GM12865 (cell line): ENCODE results near the gene CNTNAP4.

ENCODE experiments used
- DNase-seq: peaks from one replicate; pipeline ENCODE4 v3.0.0; 2010; ENCODE audit warnings: low read depth
- H3K4me3 ChIP-seq: 2 replicates; pipeline ENCODE4 v1.5.1; 2011; ENCODE audit warnings: mild to moderate bottlenecking, low read depth, low read length, control low read depth
- TF ChIP-seq, protein P1 (sequence below): IDR thresholded peaks from 2 replicates; pipeline ENCODE4 v1.5.1; 2011; ENCODE audit warnings: low read length, control low read depth, low read depth, inconsistent platforms; ENCODE audit not compliant: insufficient read depth; ENCODE audit errors: missing control alignments

Gene CNTNAP4

DNA sequence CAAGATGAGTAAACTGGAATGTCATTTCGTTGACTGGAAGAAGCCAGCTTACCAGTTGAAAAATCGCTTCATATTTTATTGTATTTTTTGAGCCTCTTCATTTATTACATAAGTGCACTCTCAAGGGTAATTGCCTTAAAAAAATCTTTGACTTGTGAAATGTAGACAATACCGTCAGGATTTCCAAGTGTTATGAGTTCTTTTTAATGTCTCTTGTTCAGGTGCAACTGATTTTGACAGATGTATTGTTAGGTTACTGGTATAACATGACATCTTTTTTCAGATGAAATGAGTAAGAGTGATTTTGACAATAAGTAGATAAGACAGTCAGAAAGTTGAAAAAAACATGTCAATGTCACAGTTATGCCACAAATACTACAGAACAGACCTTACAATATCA, 169.1 kb downstream of the CNTNAP4 start:
- TF ChIP-seq, protein P1, sequence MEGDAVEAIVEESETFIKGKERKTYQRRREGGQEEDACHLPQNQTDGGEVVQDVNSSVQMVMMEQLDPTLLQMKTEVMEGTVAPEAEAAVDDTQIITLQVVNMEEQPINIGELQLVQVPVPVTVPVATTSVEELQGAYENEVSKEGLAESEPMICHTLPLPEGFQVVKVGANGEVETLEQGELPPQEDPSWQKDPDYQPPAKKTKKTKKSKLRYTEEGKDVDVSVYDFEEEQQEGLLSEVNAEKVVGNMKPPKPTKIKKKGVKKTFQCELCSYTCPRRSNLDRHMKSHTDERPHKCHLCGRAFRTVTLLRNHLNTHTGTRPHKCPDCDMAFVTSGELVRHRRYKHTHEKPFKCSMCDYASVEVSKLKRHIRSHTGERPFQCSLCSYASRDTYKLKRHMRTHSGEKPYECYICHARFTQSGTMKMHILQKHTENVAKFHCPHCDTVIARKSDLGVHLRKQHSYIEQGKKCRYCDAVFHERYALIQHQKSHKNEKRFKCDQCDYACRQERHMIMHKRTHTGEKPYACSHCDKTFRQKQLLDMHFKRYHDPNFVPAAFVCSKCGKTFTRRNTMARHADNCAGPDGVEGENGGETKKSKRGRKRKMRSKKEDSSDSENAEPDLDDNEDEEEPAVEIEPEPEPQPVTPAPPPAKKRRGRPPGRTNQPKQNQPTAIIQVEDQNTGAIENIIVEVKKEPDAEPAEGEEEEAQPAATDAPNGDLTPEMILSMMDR: no peak
- H3K4me3 ChIP-seq: no peak overlapping the region
- no peak for DNase-seq

DNA sequence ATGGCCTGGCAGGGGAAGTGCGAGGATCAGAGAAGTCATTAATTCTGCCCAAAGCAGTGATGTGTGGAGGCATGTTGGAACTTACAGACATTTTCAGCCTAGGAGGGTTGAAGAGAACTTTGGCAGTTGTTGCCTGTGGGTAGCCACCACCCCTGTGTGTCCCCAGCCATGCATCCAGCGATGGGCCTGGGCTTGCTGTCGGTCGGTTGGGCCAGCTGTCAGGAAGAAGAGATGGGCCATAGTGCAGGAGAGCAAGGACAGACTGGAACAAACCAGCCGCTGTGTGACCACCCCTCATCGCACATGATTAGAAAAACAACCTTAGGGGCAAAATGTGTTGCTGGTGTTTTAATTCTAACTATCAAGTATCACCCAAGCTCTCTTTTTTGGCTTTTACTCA, 173.7 kb downstream of the CNTNAP4 start:
- no peak for DNase-seq
- TF ChIP-seq, protein P1: no peak
- no peak overlapping the region for H3K4me3 ChIP-seq

GRCh38 chr16:76455257-76455656, 178.1 kb downstream of the CNTNAP4 start:
- H3K4me3 ChIP-seq: no peak overlapping the region
- DNase-seq: no peak
- TF ChIP-seq, protein P1: no peak

DNA sequence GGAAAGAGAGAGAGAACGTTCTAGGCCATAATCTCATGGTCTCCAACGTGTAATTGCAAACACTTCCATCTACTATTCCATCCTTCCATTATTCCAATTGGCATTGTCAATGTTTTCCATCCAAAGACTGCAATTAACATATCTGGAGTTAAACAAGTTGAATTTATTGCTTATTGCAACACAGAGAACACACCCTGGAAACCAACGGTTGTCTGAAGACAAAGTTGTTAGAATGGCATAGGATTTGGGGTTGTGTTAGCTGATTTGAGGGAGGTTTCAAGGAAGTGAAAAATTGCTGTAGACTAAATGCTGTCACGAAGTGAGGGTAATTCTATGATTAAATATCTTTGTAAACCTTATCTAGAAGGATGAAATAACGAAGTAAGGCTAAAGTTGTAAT, 178.8 kb downstream of the CNTNAP4 start:
- TF ChIP-seq, protein P1: no peak

GRCh38 chr16:76459111-76459510, 181.9 kb downstream of the CNTNAP4 start:
- DNase-seq: no peak
- TF ChIP-seq, protein P1: no peak
- no peak overlapping the region for H3K4me3 ChIP-seq

More for the DNA sequence above, 178.8 kb downstream of the CNTNAP4 start:
- no peak for DNase-seq
- no peak overlapping the region for H3K4me3 ChIP-seq

DNA sequence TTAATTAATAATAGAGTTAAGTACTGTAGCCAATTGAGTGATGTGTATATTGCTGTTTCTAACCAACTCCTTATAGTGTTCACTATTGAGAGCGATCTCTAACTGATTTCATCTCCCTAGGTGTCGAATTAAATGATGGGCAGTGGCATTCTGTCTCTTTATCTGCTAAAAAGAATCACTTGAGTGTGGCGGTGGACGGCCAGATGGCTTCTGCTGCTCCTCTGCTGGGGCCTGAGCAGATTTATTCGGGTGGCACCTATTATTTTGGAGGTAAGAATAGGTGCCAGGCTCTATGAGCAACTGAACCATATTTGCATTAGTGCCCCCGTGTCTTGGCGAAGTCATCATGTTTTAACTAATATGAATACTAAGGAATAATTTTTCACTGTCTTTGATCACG, 184.6 kb downstream of the CNTNAP4 start:
- TF ChIP-seq, protein P1: no peak
- no peak for DNase-seq
- H3K4me3 ChIP-seq: no peak overlapping the region

GRCh38 chr16:76464955-76465620, 187.9 kb downstream of the CNTNAP4 start:
- no peak for DNase-seq
- TF ChIP-seq, protein P1: no peak
- no peak overlapping the region for H3K4me3 ChIP-seq
